WTC11 (cell line): Measurements from ENCODE around the gene TMEM176A. TPM values are rescaled to one million over a fixed set of nuclear protein-coding genes. Genes with fewer than 3 reads are reported as not detected.

Experiments used
- ATAC-seq: fragments of 200-7000 bp; cut with Tn5 transposase; 2 replicates; pipeline ENCODE4 v1.10.0; 2021; ENCODE audit warnings: mild to moderate bottlenecking, moderate library complexity
- CTCF ChIA-PET: fragments of 300-600 bp; sonication (Branson Sonifier 250); formaldehyde crosslinking; loops from one replicate; lab custom pipeline; 2021; ENCODE audit warnings: antibody characterized with exemption; lab: Charles Lee
- POLR2A ChIA-PET: fragments of 350-600 bp; sonication (Branson Sonifier 250); formaldehyde crosslinking; loops from one replicate; lab custom pipeline; 2021; ENCODE audit warnings: antibody characterized with exemption; lab: Charles Lee
- DNase-seq: peaks from one replicate; pipeline ENCODE4 v3.0.0; 2021; ENCODE audit warnings: low spot score
- H3K27ac Mint-ChIP-seq: 2 replicates; pipeline ENCODE4 v1.8.0; 2021; ENCODE audit warnings: mixed read lengths
- H3K27me3 Mint-ChIP-seq: 2 replicates; pipeline ENCODE4 v1.8.0; 2021; ENCODE audit warnings: low read depth, mild to moderate bottlenecking, moderate library complexity, mixed read lengths
- H3K36me3 Mint-ChIP-seq: 2 replicates; pipeline ENCODE4 v1.8.0; 2021; ENCODE audit warnings: mixed read lengths
- H3K4me1 Mint-ChIP-seq: 2 replicates; pipeline ENCODE4 v1.8.0; 2022; ENCODE audit warnings: mixed read lengths
- H3K4me3 Mint-ChIP-seq: 2 replicates; pipeline ENCODE4 v1.8.0; 2021; ENCODE audit warnings: mild to moderate bottlenecking, moderate library complexity, mixed read lengths
- H3K9me3 Mint-ChIP-seq: 2 replicates; pipeline ENCODE4 v1.8.0; 2021; ENCODE audit warnings: mixed read lengths
- ARID4B ChIP-seq: sonication (generic); formaldehyde crosslinking; IDR thresholded peaks from 2 replicates; pipeline ENCODE4 v1.8.0; 2023; ENCODE audit warnings: missing genetic modification reagents, mild to moderate bottlenecking, borderline replicate concordance
- ATF1 ChIP-seq: sonication (generic); formaldehyde crosslinking; IDR thresholded peaks from 2 replicates; pipeline ENCODE4 v1.8.1; 2023; ENCODE audit warnings: mild to moderate bottlenecking, moderate library complexity, missing genetic modification reagents
- CDX4 ChIP-seq: fragments of 250-450 bp; sonication (Bioruptor Pico); IDR thresholded peaks from 2 replicates; pipeline ENCODE4 v1.9.0; 2021; ENCODE audit warnings: moderate library complexity, mild to moderate bottlenecking, inconsistent platforms, borderline replicate concordance
- ELF4 ChIP-seq: sonication (generic); formaldehyde crosslinking; IDR thresholded peaks from 2 replicates; pipeline ENCODE4 v1.8.1; 2022; ENCODE audit warnings: low read depth, mild to moderate bottlenecking, moderate library complexity, missing genetic modification reagents
- GRHL2 ChIP-seq: fragments of 250-450 bp; sonication (Bioruptor Pico); IDR thresholded peaks from 2 replicates; pipeline ENCODE4 v1.8.0; 2022; ENCODE audit warnings: mild to moderate bottlenecking, moderate library complexity; ENCODE audit not compliant: insufficient replicate concordance, severe bottlenecking
- MLX ChIP-seq: sonication (generic); formaldehyde crosslinking; IDR thresholded peaks from 2 replicates; pipeline ENCODE4 v1.8.1; 2023; ENCODE audit warnings: mild to moderate bottlenecking, missing genetic modification reagents, moderate library complexity
- NFE2L1 ChIP-seq: sonication (generic); formaldehyde crosslinking; IDR thresholded peaks from 2 replicates; pipeline ENCODE4 v1.8.1; 2023; ENCODE audit warnings: missing genetic modification reagents
- RELA ChIP-seq: sonication (generic); formaldehyde crosslinking; IDR thresholded peaks from 2 replicates; pipeline ENCODE4 v1.8.1; 2022; ENCODE audit warnings: missing genetic modification reagents, mild to moderate bottlenecking, borderline replicate concordance
- SMAD3 ChIP-seq: sonication (generic); formaldehyde crosslinking; IDR thresholded peaks from 2 replicates; pipeline ENCODE4 v1.8.0; 2022; ENCODE audit warnings: missing genetic modification reagents, mild to moderate bottlenecking, borderline replicate concordance
- SOX15 ChIP-seq: fragments of 250-450 bp; sonication (Bioruptor Pico); IDR thresholded peaks from 2 replicates; pipeline ENCODE4 v1.9.0; 2021; ENCODE audit warnings: mild to moderate bottlenecking
- TEAD1 ChIP-seq: sonication (generic); formaldehyde crosslinking; IDR thresholded peaks from 2 replicates; pipeline ENCODE4 v1.8.0; 2022; ENCODE audit warnings: mild to moderate bottlenecking, missing genetic modification reagents
- ZBTB21 ChIP-seq: sonication (generic); formaldehyde crosslinking; IDR thresholded peaks from 2 replicates; pipeline ENCODE4 v1.8.1; 2023; ENCODE audit warnings: mild to moderate bottlenecking, missing genetic modification reagents, borderline replicate concordance
- ZMAT4 ChIP-seq: fragments of 250-450 bp; sonication (Bioruptor Pico); IDR thresholded peaks from 2 replicates; pipeline ENCODE4 v1.9.0; 2021; ENCODE audit warnings: mild to moderate bottlenecking
- ZSCAN18 ChIP-seq: fragments of 250-450 bp; sonication (Bioruptor Pico); IDR thresholded peaks from 2 replicates; pipeline ENCODE4 v2.1.2; 2022; ENCODE audit warnings: mild to moderate bottlenecking, moderate library complexity
- total RNA-seq: library from RNA; stranded (reverse); gene quantifications from 3 replicates; pipeline ENCODE4 v1.2.3, GENCODE V29; 2021
- TF ChIP-seq, protein P1 (sequence below): sonication (generic); formaldehyde crosslinking; IDR thresholded peaks from 2 replicates; pipeline ENCODE4 v1.8.0; 2022; ENCODE audit warnings: mild to moderate bottlenecking, missing genetic modification reagents

Gene TMEM176A
- total RNA-seq, 1 experiment from 2014 or later = 0.74 TPM

DNA sequence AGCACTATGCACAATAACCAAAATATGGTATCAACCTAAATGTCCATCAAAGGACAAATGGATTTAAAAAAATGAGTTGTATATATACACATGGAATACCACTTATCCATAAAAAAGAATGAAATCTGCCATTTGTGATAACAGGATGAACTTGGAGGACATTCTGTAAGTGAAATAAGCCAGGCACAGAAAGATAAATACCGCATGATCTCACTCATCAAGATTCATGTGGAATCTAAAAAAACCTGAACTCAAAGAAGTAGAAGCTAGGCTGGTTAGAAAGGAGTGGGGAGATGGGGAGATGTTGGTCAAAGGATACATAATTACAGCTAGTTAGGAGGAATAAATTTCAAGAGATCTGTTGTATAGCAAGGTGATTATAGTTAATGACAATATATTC is 34.5 kb downstream of the TMEM176A start:
- POLR2A ChIA-PET = no interaction called here
- Mint-ChIP-seq H3K27ac (no peak overlapping the region), H3K4me3 (no peak overlapping the region)

DNA sequence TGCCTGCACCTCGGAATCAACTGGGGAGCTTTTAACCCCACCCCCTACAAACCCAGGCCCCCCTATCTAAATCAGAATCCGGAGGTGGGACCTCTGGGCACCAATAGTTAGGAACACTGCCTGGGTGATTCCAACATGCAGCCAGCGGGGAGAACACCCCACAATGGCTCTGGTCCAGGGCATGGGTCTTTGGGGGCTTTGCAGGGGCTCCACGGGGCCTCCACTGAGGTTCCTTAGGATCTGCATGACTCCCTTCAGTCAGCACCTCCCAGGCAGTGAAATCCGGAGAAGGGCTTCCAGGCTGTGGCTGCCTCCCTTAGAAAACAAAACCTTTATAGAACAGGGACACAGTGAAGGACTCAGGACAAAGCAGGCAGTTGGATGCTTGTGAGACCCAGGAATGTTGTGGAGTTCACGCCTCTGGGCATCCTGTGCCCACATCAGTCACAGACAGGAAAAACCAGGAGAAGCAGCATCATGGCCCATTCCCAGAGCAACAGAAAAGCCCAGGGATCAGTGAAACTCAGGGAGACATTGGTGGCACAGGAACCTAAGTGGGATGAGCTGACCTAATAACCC is 35.2 kb downstream of the TMEM176A start:
- no peaks in the 10 kb centered on the region for H3K27me3 Mint-ChIP-seq
- ChIA-PET CTCF (interaction anchor here (0.6 to 1.4 kb wide), 2 partner anchors 41 to 1174 kb away, joined by 3 read pairs; no protein-coding TSS in a partner anchor), POLR2A (no interaction called here)
- H3K27ac Mint-ChIP-seq = no peak overlapping the region
- ATAC-seq (no peak), DNase-seq (no peak)
- H3K9me3 Mint-ChIP-seq = no peaks in the 10 kb centered on the region; the same call in 1 of the 2 replicates
- no peak overlapping the region for H3K4me3 Mint-ChIP-seq
- TF ChIP-seq MLX = no peak
- TF ChIP-seq ZMAT4 (CRISPR knock-in tag) = no peak
- TF ChIP-seq ZBTB21 (CRISPR knock-in tag) = no peak
- TF ChIP-seq ZSCAN18 (CRISPR knock-in tag) = no peak
- no peak for TF ChIP-seq ELF4 (CRISPR knock-in tag)
- TF ChIP-seq RELA (CRISPR knock-in tag) = no peak
- no peaks in the 10 kb centered on the region for H3K4me1 Mint-ChIP-seq
- H3K36me3 Mint-ChIP-seq = no peaks in the 10 kb centered on the region

More for the DNA sequence above, 34.5 kb downstream of the TMEM176A start:
- no peak for DNase-seq
- TF ChIP-seq ZBTB21 (CRISPR knock-in tag) (no peak), MLX (no peak)
- TF ChIP-seq, all 79 proteins: peak for 0
- no peaks in the 10 kb centered on the region for H3K4me1 Mint-ChIP-seq
- H3K9me3 Mint-ChIP-seq = no peaks in the 10 kb centered on the region; the same call in 1 of the 2 replicates
- H3K27me3 Mint-ChIP-seq = no peaks in the 10 kb centered on the region
- no peak for ATAC-seq
- CTCF ChIA-PET = interaction anchor here (1.4 kb wide), 1 partner anchor 42 kb away, joined by 3 read pairs; no protein-coding TSS in a partner anchor
- no peaks in the 10 kb centered on the region for H3K36me3 Mint-ChIP-seq

DNA sequence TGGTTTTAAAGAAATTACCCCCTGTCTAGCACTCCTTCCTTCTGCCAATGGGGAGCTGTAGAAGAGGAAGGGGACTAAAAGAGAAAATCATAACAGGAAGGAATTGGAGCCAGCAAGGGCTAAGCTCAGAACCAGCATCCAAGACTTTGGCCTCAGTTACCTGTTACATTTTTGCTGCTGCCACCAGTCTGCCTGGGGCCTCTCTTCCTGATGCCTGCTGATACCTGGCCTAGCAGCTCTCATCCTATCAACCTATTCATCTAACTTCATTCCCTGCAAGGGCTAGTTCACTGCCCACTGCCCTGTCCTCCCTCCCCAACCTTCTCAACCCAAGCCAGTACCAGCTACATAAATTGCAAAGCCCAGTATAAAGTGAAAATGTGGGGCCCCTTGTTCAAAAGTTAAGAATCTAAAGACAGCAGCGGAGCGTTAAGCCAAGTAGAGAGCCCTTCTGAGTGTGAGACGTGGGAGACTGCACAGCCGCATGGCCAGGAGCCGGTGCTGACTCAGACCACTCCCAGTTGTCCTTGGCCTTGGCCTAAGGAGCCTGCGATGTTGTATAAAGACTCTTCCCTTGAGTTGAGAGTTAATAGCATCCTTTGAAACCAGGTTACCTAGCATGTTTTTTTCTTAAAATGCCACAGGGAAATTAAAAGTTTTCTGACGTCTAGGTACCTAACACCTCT is 38.5 kb downstream of the TMEM176A start:
- no peak for DNase-seq
- CTCF ChIA-PET = no interaction called here
- POLR2A ChIA-PET = no interaction called here

GRCh38 chr7:150842018-150842417 is 41.4 kb downstream of the TMEM176A start:
- Mint-ChIP-seq H3K27ac (no peak overlapping the region), H3K36me3 (no peaks in the 10 kb centered on the region), H3K27me3 (no peaks in the 10 kb centered on the region; the same call in 1 of the 2 replicates), H3K9me3 (no peaks in the 10 kb centered on the region), H3K4me1 (no peaks in the 10 kb centered on the region), H3K4me3 (no peak overlapping the region)
- ATAC-seq = no peak
- ChIA-PET POLR2A (interaction anchor here (0.7 kb wide), 1 partner anchor 36 kb away, joined by 5 read pairs; no protein-coding TSS in a partner anchor), CTCF (interaction anchor here (0.7 kb wide), 2 partner anchors 85 to 124 kb away, joined by 3 to 7 read pairs; no protein-coding TSS in a partner anchor)
- no peak for DNase-seq
- TF ChIP-seq CDX4 (CRISPR knock-in tag) = no peak
- TF ChIP-seq, protein P1, sequence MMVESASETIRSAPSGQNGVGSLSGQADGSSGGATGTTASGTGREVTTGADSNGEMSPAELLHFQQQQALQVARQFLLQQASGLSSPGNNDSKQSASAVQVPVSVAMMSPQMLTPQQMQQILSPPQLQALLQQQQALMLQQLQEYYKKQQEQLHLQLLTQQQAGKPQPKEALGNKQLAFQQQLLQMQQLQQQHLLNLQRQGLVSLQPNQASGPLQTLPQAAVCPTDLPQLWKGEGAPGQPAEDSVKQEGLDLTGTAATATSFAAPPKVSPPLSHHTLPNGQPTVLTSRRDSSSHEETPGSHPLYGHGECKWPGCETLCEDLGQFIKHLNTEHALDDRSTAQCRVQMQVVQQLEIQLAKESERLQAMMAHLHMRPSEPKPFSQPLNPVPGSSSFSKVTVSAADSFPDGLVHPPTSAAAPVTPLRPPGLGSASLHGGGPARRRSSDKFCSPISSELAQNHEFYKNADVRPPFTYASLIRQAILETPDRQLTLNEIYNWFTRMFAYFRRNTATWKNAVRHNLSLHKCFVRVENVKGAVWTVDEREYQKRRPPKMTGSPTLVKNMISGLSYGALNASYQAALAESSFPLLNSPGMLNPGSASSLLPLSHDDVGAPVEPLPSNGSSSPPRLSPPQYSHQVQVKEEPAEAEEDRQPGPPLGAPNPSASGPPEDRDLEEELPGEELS (CRISPR knock-in tag) = no peak
- no peak for TF ChIP-seq GRHL2 (CRISPR knock-in tag)
- TF ChIP-seq ELF4 (CRISPR knock-in tag) = no peak
- no peak for TF ChIP-seq ATF1 (CRISPR knock-in tag)
- no peak for TF ChIP-seq SOX15 (CRISPR knock-in tag)
- no peak for TF ChIP-seq ARID4B (CRISPR knock-in tag)
- no peak for TF ChIP-seq NFE2L1 (CRISPR knock-in tag)

More for the DNA sequence above, 38.5 kb downstream of the TMEM176A start:
- H3K9me3 Mint-ChIP-seq = no peaks in the 10 kb centered on the region; the same call in 1 of the 2 replicates
- no peaks in the 10 kb centered on the region for H3K4me1 Mint-ChIP-seq
- ATAC-seq = no peak
- no peak overlapping the region for H3K4me3 Mint-ChIP-seq
- TF ChIP-seq TEAD1 (no peak), SMAD3 (no peak)
- no peaks in the 10 kb centered on the region for H3K27me3 Mint-ChIP-seq
- H3K27ac Mint-ChIP-seq = no peak overlapping the region
- no peaks in the 10 kb centered on the region for H3K36me3 Mint-ChIP-seq
